ENCODE data around the gene PTTG1IP. TPM values are rescaled to one million over a fixed set of nuclear protein-coding genes. Genes with fewer than 3 reads are reported as not detected.

PTTG1IP gene
- total and polyA plus RNA-seq, 2 of the 13 experiments (the other 11 are each of a cell fraction or from before 2014, with no cell fraction given): 161 to 700 TPM

GRCh38 chr21:44910229-44911067, 37.0 kb upstream of the PTTG1IP start (continued):
- TF ChIP-seq ADNP (CRISPR knock-in tag; IDR thresholded peaks at IDR 0.05) (no peak), TEAD3 (CRISPR knock-in tag; optimal IDR thresholded peaks at IDR 0.05; ENCODE audit: borderline replicate concordance) (peak; percentile 63), ZMAT3 (CRISPR knock-in tag; conservative IDR thresholded peaks at IDR 0.05) (no peak), ELF4 (CRISPR knock-in tag; IDR thresholded peaks at IDR 0.05; ENCODE audit: borderline replicate concordance) (no peak), ZNF614 (CRISPR knock-in tag; IDR thresholded peaks at IDR 0.05; ENCODE audit: borderline replicate concordance) (0 out of 2 replicates have a peak, but pooled peaks have one; percentile 39), ZNF792 (CRISPR knock-in tag; IDR thresholded peaks at IDR 0.05) (no peak), BRD4 (CRISPR knock-in tag; IDR thresholded peaks at IDR 0.05) (no peak; the same call in 1 of the 2 replicates), FOXO1 (CRISPR knock-in tag; IDR thresholded peaks at IDR 0.05) (peak; percentile 12; the same call in 1 of the 2 replicates), MAFF (IDR thresholded peaks at IDR 0.05; ENCODE audit: low read depth, low read length) (no peak), BHLHE40 (IDR thresholded peaks at IDR 0.05; ENCODE audit: low read length) (peak; percentile 43; the same call in 1 of the 2 replicates), THAP11 (CRISPR knock-in tag; IDR thresholded peaks at IDR 0.05) (no peak), SPEN (CRISPR knock-in tag; IDR thresholded peaks at IDR 0.05; ENCODE audit: low read depth) (peak; percentile 59; the same call in 1 of the 2 replicates), ARID5B (CRISPR knock-in tag; IDR thresholded peaks at IDR 0.05) (peak; percentile 70), EP300 (IDR thresholded peaks at IDR 0.05; ENCODE audit: low read depth in 2 of 2, low read length in 2 of 2) (no peak), EP300 (CRISPR knock-in tag; IDR thresholded peaks at IDR 0.05; ENCODE audit: borderline replicate concordance) (0 out of 2 replicates have a peak, but pooled peaks have one; percentile 44), ZNF232 (CRISPR knock-in tag; IDR thresholded peaks at IDR 0.05; ENCODE audit: borderline replicate concordance) (0 out of 2 replicates have a peak, but pooled peaks have one; percentile 25), THRA (CRISPR knock-in tag; IDR thresholded peaks at IDR 0.05; ENCODE audit: borderline replicate concordance) (peak; percentile 45; the same call in 1 of the 2 replicates), ESRRA (CRISPR knock-in tag; IDR thresholded peaks at IDR 0.05; ENCODE audit: low read depth) (peak; percentile 91), NR2F6 (IDR thresholded peaks at IDR 0.05) (no peak; the same call in 1 of the 2 replicates), NR2F6 (CRISPR knock-in tag; IDR thresholded peaks at IDR 0.05) (peak; percentile 59; the same call in 1 of the 2 replicates), KDM5B (CRISPR knock-in tag; IDR thresholded peaks at IDR 0.05; ENCODE audit: borderline replicate concordance) (peak; percentile 55; the same call in 1 of the 2 replicates), SKI (IDR thresholded peaks at IDR 0.05; ENCODE audit: partially characterized antibody) (peak; percentile 45), HIC2 (CRISPR knock-in tag; IDR thresholded peaks at IDR 0.05; ENCODE audit: low read depth) (peak; percentile 78), HNF4A (CRISPR knock-in tag; IDR thresholded peaks at IDR 0.05) (peak; percentile 83), ZNF557 (CRISPR knock-in tag; IDR thresholded peaks at IDR 0.05) (0 out of 2 replicates have a peak, but pooled peaks have one; percentile 55)

All from HepG2 (cell line).